Panc1 (cell line): ENCODE data around the gene ABAT.

Experiments used
- POLR2AphosphoS5 ChIP-seq: IDR thresholded peaks from 2 replicates; pipeline ENCODE4 v1.6.1; 2012; ENCODE audit warnings: mild to moderate bottlenecking, low read depth, low read length, moderate library complexity
- SIN3A ChIP-seq: IDR thresholded peaks from 2 replicates; pipeline ENCODE4 v1.6.1; 2012; ENCODE audit warnings: low read depth, mild to moderate bottlenecking, low read length, moderate library complexity, borderline replicate concordance; ENCODE audit not compliant: insufficient read depth
- TCF7L2 ChIP-seq: IDR thresholded peaks from 2 replicates; pipeline ENCODE4 v1.6.1; 2011; ENCODE audit warnings: mild to moderate bottlenecking, low read depth, low read length, inconsistent platforms
- TF ChIP-seq, protein P1 (sequence below): fragments of 450-650 bp; IDR thresholded peaks from 2 replicates; pipeline ENCODE4 v1.5.1; 2017; ENCODE audit warnings: mild to moderate bottlenecking
- TF ChIP-seq, protein P2 (sequence below), 2 experiments: IDR thresholded peaks; 2 replicates each; pipeline ENCODE4 v1.6.1; 2011 to 2012; ENCODE audit warnings: low read depth in 2 of 2, control low read depth in 1 of 2, low read length in 1 of 2, mild to moderate bottlenecking in 1 of 2, moderate library complexity in 1 of 2; ENCODE audit not compliant: insufficient read depth in 1 of 2

DNA sequence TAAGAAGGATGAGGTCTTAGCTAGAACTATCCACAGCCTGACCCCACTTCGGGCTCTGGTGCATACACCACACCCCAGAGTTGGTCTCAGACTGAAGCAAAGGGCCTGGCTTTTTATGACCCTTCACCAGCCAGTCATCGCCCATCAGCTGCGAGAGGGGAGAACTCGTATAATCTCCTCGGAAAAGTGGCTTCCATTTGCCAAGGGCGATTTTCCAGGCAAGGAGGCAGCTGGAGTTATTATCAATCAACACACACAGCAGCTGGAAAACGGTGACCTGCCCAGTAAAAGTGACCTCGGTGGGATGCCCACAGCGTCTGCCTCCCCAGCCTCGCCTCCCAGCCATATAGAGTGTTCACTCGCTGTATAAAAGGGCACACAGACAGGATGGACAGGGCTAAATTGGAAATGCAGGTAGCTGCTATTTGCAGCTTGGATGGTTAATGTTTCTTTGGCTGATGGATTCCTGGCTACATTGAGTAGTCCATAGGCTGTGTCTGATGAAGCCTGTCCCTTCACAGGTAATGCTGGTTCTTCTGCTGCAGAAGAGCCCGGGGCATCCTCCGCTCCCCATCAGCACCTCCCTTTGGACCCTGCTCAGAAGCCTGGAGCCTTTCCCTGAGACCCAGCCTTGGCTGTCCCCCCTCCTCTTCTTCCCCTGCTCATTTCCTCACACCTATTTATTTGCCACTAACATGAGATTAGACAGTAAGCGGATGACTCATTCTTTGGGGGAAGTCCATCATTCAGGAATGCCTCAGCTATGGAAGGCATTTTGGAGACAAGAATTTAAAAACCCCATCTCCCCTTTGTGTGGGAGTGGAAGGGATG lies 77.3 kb downstream of the ABAT start:
- TF ChIP-seq, protein P1, sequence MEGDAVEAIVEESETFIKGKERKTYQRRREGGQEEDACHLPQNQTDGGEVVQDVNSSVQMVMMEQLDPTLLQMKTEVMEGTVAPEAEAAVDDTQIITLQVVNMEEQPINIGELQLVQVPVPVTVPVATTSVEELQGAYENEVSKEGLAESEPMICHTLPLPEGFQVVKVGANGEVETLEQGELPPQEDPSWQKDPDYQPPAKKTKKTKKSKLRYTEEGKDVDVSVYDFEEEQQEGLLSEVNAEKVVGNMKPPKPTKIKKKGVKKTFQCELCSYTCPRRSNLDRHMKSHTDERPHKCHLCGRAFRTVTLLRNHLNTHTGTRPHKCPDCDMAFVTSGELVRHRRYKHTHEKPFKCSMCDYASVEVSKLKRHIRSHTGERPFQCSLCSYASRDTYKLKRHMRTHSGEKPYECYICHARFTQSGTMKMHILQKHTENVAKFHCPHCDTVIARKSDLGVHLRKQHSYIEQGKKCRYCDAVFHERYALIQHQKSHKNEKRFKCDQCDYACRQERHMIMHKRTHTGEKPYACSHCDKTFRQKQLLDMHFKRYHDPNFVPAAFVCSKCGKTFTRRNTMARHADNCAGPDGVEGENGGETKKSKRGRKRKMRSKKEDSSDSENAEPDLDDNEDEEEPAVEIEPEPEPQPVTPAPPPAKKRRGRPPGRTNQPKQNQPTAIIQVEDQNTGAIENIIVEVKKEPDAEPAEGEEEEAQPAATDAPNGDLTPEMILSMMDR = no peak
- TF ChIP-seq, protein P2, sequence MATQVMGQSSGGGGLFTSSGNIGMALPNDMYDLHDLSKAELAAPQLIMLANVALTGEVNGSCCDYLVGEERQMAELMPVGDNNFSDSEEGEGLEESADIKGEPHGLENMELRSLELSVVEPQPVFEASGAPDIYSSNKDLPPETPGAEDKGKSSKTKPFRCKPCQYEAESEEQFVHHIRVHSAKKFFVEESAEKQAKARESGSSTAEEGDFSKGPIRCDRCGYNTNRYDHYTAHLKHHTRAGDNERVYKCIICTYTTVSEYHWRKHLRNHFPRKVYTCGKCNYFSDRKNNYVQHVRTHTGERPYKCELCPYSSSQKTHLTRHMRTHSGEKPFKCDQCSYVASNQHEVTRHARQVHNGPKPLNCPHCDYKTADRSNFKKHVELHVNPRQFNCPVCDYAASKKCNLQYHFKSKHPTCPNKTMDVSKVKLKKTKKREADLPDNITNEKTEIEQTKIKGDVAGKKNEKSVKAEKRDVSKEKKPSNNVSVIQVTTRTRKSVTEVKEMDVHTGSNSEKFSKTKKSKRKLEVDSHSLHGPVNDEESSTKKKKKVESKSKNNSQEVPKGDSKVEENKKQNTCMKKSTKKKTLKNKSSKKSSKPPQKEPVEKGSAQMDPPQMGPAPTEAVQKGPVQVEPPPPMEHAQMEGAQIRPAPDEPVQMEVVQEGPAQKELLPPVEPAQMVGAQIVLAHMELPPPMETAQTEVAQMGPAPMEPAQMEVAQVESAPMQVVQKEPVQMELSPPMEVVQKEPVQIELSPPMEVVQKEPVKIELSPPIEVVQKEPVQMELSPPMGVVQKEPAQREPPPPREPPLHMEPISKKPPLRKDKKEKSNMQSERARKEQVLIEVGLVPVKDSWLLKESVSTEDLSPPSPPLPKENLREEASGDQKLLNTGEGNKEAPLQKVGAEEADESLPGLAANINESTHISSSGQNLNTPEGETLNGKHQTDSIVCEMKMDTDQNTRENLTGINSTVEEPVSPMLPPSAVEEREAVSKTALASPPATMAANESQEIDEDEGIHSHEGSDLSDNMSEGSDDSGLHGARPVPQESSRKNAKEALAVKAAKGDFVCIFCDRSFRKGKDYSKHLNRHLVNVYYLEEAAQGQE (IDR thresholded peaks at IDR 0.05; ENCODE audit: insufficient read depth in 1 of 2, low read depth in 2 of 2, low read length in 1 of 2) = no peak
- no peak for TF ChIP-seq SIN3A
- no peak for TF ChIP-seq POLR2AphosphoS5
- no peak for TF ChIP-seq TCF7L2
